Cerebellar cortex (tissue), 1 donor: ENCODE results near the gene TTC1.

Experiments
- DNase-seq: peaks from one replicate; pipeline ENCODE4 v3.0.0-alpha.2; 2015; ENCODE audit warnings: low spot score

TTC1 gene

GRCh38 chr5:160088805-160089204, 79.9 kb downstream of the TTC1 start:
- no peak for DNase-seq

GRCh38 chr5:160089531-160089930, 80.6 kb downstream of the TTC1 start:
- DNase-seq: no peak

GRCh38 chr5:160090059-160090458, 81.1 kb downstream of the TTC1 start:
- DNase-seq: no peak

- DNase-seq: peak; percentile 71
Measured at GRCh38 chr5:160092514-160092913, 83.6 kb downstream of the TTC1 start.

- no peak for DNase-seq
Measured at GRCh38 chr5:160092960-160093707, 84.2 kb downstream of the TTC1 start.

- DNase-seq: no peak
Measured at GRCh38 chr5:160096178-160096577, 87.2 kb downstream of the TTC1 start.

- no peak for DNase-seq
Measured at GRCh38 chr5:160097991-160098390, 89.1 kb downstream of the TTC1 start.

- peak; percentile 45 for DNase-seq
Measured at GRCh38 chr5:160105686-160106360, 96.9 kb downstream of the TTC1 start.

GRCh38 chr5:160108124-160108523, 99.2 kb downstream of the TTC1 start:
- no peak for DNase-seq
